Fibroblast of lung (primary cell): ENCODE data around the gene SLAIN1.

Experiments
- CTCF ChIP-seq, 2 donors: IDR thresholded peaks in 1 of 2; conservative IDR thresholded peaks in 1 of 2; 1 replicate in 1 of 2; 2 replicates in 1 of 2; pipeline ENCODE4 v1.5.1; 2011 to 2012; ENCODE audit warnings: low read length in 2 of 2, control low read depth in 1 of 2, inconsistent platforms in 1 of 2, low read depth in 1 of 2, mild to moderate bottlenecking in 1 of 2
- EZH2 ChIP-seq: IDR thresholded peaks from 2 replicates; pipeline ENCODE4 v1.5.1; 2012; ENCODE audit warnings: low read length, control low read depth, mild to moderate bottlenecking; ENCODE audit errors: missing control alignments

GRCh38 chr13:77776704-77777103 is 79.2 kb downstream of the SLAIN1 start:
- no peak for TF ChIP-seq EZH2
- no peak for TF ChIP-seq CTCF (conservative IDR thresholded peaks at IDR 0.05 in 1 of 2, IDR thresholded peaks at IDR 0.05 in 1 of 2; ENCODE audit: low read depth in 1 of 2, low read length in 2 of 2)
